Colonic mucosa (tissue), 4 donors: ENCODE results near the gene DTX3. TPM values are rescaled to one million over a fixed set of nuclear protein-coding genes. Genes with fewer than 3 reads are reported as not detected.
"Not testable (repeated sequence)": the region's sequence is repeated elsewhere in the genome, so short reads cannot be mapped to it uniquely, and the experiment has no call there.

Source experiments
- DNase-seq: peaks from one replicate; pipeline ENCODE4 v3.0.0-alpha.2; 2020
- H3K27ac ChIP-seq: fragments of 200-600 bp; one replicate; pipeline ENCODE4 v1.8.0; 2021
- H3K27me3 ChIP-seq: fragments of 200-600 bp; one replicate; pipeline ENCODE4 v1.8.0; 2021
- H3K36me3 ChIP-seq: fragments of 200-600 bp; one replicate; pipeline ENCODE4 v1.8.0; 2021
- H3K4me1 ChIP-seq: fragments of 200-600 bp; one replicate; pipeline ENCODE4 v1.8.0; 2021; ENCODE audit warnings: mild to moderate bottlenecking
- H3K4me3 ChIP-seq: fragments of 200-600 bp; one replicate; pipeline ENCODE4 v1.8.0; 2021
- H3K9ac ChIP-seq, 2 donors: one replicate each; pipeline ENCODE4 v1.7.0; 2013; ENCODE audit warnings: control low read depth in 2 of 2, low read depth in 2 of 2, low read length in 2 of 2
- H3K9me3 ChIP-seq: fragments of 200-600 bp; one replicate; pipeline ENCODE4 v1.8.0; 2021
- intact Hi-C: fragments of 100-400 bp; cut with DNase I; formaldehyde crosslinking; loops from one replicate; pipeline ENCODE4 v1.14.1; 2022
- total RNA-seq, 2 donors: library from RNA; stranded (reverse); fragmentation: NEBNext Ultra II Directional in 1 of 2; extraction: Animal tissue kit (Norgen Biotek cat#: 25700) in 1 of 2; gene quantifications; one replicate each; pipeline ENCODE4 v1.2.1, GENCODE V29; 2021
- TF ChIP-seq, protein P1 (sequence below): fragments of 200-600 bp; IDR thresholded peaks from one replicate; pipeline ENCODE4 v1.8.0; 2022; ENCODE audit warnings: antibody characterized with exemption, mild to moderate bottlenecking
- donor health status: healthy.
- donor health status: DM: no; HTN: no; CAD: no.
- donor health status: DM: no; HTN: no; CAD: no.

The DTX3 gene
- total RNA-seq, 2 donors from 2014 or later: 3.4 to 7.4 TPM

DNA sequence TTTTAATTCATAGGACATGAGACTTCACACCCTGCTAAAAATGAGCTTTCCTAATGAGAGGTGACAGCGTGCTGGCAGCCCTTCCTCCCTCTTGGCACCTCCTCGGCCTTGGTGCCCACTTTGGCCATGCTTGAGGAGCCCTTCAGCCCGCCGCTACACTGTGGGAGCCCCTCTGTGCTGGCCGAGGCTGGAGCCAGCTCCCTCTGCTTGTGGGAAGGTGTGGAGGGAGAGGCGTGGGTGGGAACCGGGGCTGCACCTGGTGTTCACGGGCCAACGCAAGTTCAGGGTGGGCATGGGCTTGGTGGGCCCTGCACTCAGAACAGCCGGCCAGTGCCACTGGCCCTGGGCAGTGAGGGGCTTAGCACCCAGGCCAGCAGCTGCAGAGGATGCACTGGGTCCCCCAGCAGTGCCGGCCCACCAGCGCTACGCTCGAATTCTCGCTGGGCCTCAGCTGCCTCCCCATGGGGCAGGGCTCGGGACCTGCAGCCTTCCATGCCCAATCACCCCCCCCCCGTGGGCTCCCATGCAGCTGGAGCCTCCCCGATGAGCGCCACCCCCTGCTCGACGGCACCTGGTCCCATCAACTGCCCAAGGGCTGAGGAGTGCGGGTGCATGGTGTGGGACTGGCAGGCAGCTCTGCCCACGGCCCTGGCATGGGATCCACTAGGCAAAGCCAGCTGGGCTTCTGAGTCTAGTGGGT lies 51.1 kb downstream of the DTX3 start:
- Histone ChIP-seq H3K4me1 (no peaks in the 10 kb centered on the region), H3K27me3 (no peaks in the 10 kb centered on the region), H3K9ac (no peak overlapping the region), H3K27ac (no peak overlapping the region), H3K4me3 (no peak overlapping the region), H3K36me3 (no peaks in the 10 kb centered on the region), H3K9me3 (no peaks in the 10 kb centered on the region)
- DNase-seq: no peak
- TF ChIP-seq, protein P1, sequence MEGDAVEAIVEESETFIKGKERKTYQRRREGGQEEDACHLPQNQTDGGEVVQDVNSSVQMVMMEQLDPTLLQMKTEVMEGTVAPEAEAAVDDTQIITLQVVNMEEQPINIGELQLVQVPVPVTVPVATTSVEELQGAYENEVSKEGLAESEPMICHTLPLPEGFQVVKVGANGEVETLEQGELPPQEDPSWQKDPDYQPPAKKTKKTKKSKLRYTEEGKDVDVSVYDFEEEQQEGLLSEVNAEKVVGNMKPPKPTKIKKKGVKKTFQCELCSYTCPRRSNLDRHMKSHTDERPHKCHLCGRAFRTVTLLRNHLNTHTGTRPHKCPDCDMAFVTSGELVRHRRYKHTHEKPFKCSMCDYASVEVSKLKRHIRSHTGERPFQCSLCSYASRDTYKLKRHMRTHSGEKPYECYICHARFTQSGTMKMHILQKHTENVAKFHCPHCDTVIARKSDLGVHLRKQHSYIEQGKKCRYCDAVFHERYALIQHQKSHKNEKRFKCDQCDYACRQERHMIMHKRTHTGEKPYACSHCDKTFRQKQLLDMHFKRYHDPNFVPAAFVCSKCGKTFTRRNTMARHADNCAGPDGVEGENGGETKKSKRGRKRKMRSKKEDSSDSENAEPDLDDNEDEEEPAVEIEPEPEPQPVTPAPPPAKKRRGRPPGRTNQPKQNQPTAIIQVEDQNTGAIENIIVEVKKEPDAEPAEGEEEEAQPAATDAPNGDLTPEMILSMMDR: no peak
- intact Hi-C loops: no loop called here

- intact Hi-C loops, DNase-seq, H3K36me3 ChIP-seq, H3K4me3 ChIP-seq, H3K27ac ChIP-seq, H3K27me3 ChIP-seq, H3K9me3 ChIP-seq, H3K4me1 ChIP-seq, H3K9ac ChIP-seq: not testable (repeated sequence)
These were observed 51.8 kb downstream of the DTX3 start for GRCh38 chr12:57656408-57656807.

GRCh38 chr12:57657744-57658143 lies 53.1 kb downstream of the DTX3 start:
- Histone ChIP-seq H3K27me3 (no peaks in the 10 kb centered on the region), H3K27ac (no peak overlapping the region), H3K4me1 (no peaks in the 10 kb centered on the region), H3K36me3 (no peaks in the 10 kb centered on the region), H3K9ac (no peak overlapping the region), H3K4me3 (no peak overlapping the region), H3K9me3 (no peaks in the 10 kb centered on the region)
- intact Hi-C loops: no loop called here
- DNase-seq: no peak
- TF ChIP-seq, protein P1: no peak

DNA sequence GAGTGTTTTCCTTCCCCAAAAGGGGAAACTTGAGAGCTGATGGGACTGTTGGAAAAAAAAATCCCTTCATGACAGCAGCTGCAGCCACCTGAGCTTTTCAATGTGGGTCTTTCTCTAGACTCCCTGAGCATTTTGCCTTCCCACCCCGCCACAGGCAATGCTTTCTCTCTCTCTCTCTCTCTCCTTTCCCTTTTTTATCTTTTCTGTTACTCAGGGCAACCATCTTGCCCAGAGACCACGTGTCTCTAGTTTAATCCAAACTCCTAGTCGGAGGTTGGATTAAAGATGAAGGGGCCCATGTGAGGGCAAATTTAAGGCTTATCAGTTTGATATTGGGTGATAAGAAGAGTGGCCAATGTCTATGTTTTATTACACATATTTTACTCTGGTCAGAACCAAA lies 54.3 kb downstream of the DTX3 start:
- Histone ChIP-seq H3K4me3 (no peak overlapping the region), H3K27ac (no peak overlapping the region), H3K27me3 (no peaks in the 10 kb centered on the region), H3K9ac (no peak overlapping the region), H3K4me1 (no peaks in the 10 kb centered on the region), H3K36me3 (no peaks in the 10 kb centered on the region), H3K9me3 (no peaks in the 10 kb centered on the region)
- TF ChIP-seq, protein P1: no peak
- no peak for DNase-seq
- intact Hi-C loops: no loop called here

Other genes starting within 250 kb of the DTX3 start
- gene R3HDM2, start 173.8 kb upstream of the DTX3 start, total RNA-seq: 10 to 100 TPM; 41.0 to 60.4 TPM
- not detected for gene INHBC, start 170.0 kb upstream of the DTX3 start, total RNA-seq
- under 1 TPM in 1 of 2 donors, not detected in 1; 0.22 TPM for gene INHBE, start 149.5 kb upstream of the DTX3 start, total RNA-seq
- gene GLI1, start 145.0 kb upstream of the DTX3 start, total RNA-seq: 1 to 10 TPM; 1.4 to 2.0 TPM
- gene ARHGAP9, start 125.0 kb upstream of the DTX3 start, total RNA-seq: 1 to 10 TPM; 5.5 to 6.5 TPM
- gene MARS1, start 116.8 kb upstream of the DTX3 start, total RNA-seq: 100 to 1,000 TPM in 1 of 2 donors, 10 to 100 TPM in 1; 90.3 to 195 TPM
- gene DDIT3, start 84.3 kb upstream of the DTX3 start, total RNA-seq: 10 to 100 TPM; 17.5 to 22.8 TPM
- gene MBD6, start 82.0 kb upstream of the DTX3 start, total RNA-seq: 100 to 1,000 TPM in 1 of 2 donors, 10 to 100 TPM in 1; 95.4 to 133 TPM
- 100 to 1,000 TPM; 131 to 139 TPM for gene DCTN2, start 57.6 kb upstream of the DTX3 start, total RNA-seq
- 1 to 10 TPM in 1 of 2 donors, under 1 TPM in 1; 0.67 to 2.1 TPM for gene KIF5A, start 54.8 kb upstream of the DTX3 start, total RNA-seq
- gene PIP4K2C, start 13.6 kb upstream of the DTX3 start, total RNA-seq: 10 to 100 TPM; 43.6 to 60.2 TPM
- gene ARHGEF25, start 6.6 kb downstream of the DTX3 start, total RNA-seq: 10 to 100 TPM in 1 of 2 donors, 1 to 10 TPM in 1; 2.4 to 12.8 TPM
- under 1 TPM; 0.32 to 0.88 TPM for gene B4GALNT1, start 28.4 kb downstream of the DTX3 start, total RNA-seq
- gene OS9, start 89.3 kb downstream of the DTX3 start, total RNA-seq: 100 to 1,000 TPM; 219 to 284 TPM
- gene AGAP2, start 133.9 kb downstream of the DTX3 start, total RNA-seq: 1 to 10 TPM in 1 of 2 donors, under 1 TPM in 1; 0.86 to 1.0 TPM
- gene TSPAN31, start 140.2 kb downstream of the DTX3 start, total RNA-seq: 10 to 100 TPM; 19.3 to 32.3 TPM
- 100 to 1,000 TPM in 1 of 2 donors, 10 to 100 TPM in 1; 45.7 to 121 TPM for gene CDK4, start 147.5 kb downstream of the DTX3 start, total RNA-seq
- gene MARCHF9, start 150.3 kb downstream of the DTX3 start, total RNA-seq: 10 to 100 TPM; 10.6 to 14.3 TPM
- gene CYP27B1, start 162.3 kb downstream of the DTX3 start, total RNA-seq: 1 to 10 TPM in 1 of 2 donors, under 1 TPM in 1; 0.80 to 1.6 TPM
- gene METTL1, start 167.3 kb downstream of the DTX3 start, total RNA-seq: 10 to 100 TPM in 1 of 2 donors, 1 to 10 TPM in 1; 7.1 to 18.9 TPM
- 1 to 10 TPM; 3.4 to 4.8 TPM for gene EEF1AKMT3, start 167.8 kb downstream of the DTX3 start, total RNA-seq
- 10 to 100 TPM; 35.6 to 68.9 TPM for gene TSFM, start 178.0 kb downstream of the DTX3 start, total RNA-seq
- gene AVIL, start 213.9 kb downstream of the DTX3 start, total RNA-seq: 1 to 10 TPM; 5.1 to 8.1 TPM
- 100 to 1,000 TPM; 131 to 200 TPM for gene CTDSP2, start 241.9 kb downstream of the DTX3 start, total RNA-seq